Activated CD4-positive, alpha-beta T cell treated with anti-CD3 and anti-CD28 coated beads, Interleukin-2, amount 10 ng/mL, durations not matched to agents 24 days and 14 days (primary cell): Measurements from ENCODE around the gene NFATC3. TPM values are rescaled to one million over a fixed set of nuclear protein-coding genes. Genes with fewer than 3 reads are reported as not detected.
"Not testable (repeated sequence)": the region's sequence is repeated elsewhere in the genome, so short reads cannot be mapped to it uniquely, and the experiment has no call there.

Source experiments
- DNase-seq: peaks from one replicate; pipeline ENCODE4 v3.0.0; 2022
- H3K27ac Mint-ChIP-seq: one replicate; pipeline ENCODE4 v1.8.0; 2022; ENCODE audit warnings: mild to moderate bottlenecking, mixed read lengths
- H3K27me3 Mint-ChIP-seq: one replicate; pipeline ENCODE4 v1.8.0; 2022; ENCODE audit warnings: mixed read lengths
- H3K36me3 Mint-ChIP-seq: one replicate; pipeline ENCODE4 v1.8.0; 2022; ENCODE audit warnings: low read depth, mild to moderate bottlenecking, mixed read lengths
- H3K4me1 Mint-ChIP-seq: one replicate; pipeline ENCODE4 v1.8.0; 2021; ENCODE audit warnings: mixed read lengths
- H3K4me3 Mint-ChIP-seq: one replicate; pipeline ENCODE4 v1.8.0; 2022; ENCODE audit warnings: mild to moderate bottlenecking, moderate library complexity, mixed read lengths
- H3K9me3 Mint-ChIP-seq: one replicate; pipeline ENCODE4 v1.8.0; 2021; ENCODE audit warnings: mixed read lengths
- intact Hi-C: fragments of 100-400 bp; cut with micrococcal nuclease; formaldehyde crosslinking; loops from one replicate; pipeline ENCODE4 v1.15.1; 2023
- total RNA-seq: library from RNA; stranded (reverse); gene quantifications from 2 replicates; pipeline ENCODE4 v1.2.3, GENCODE V29; 2022

The NFATC3 gene
- total RNA-seq, 1 donor from 2014 or later: 146 TPM

- H3K27me3 Mint-ChIP-seq: no peaks in the 10 kb centered on the region
- peak overlapping the region; percentile 73 for H3K27ac Mint-ChIP-seq
- H3K4me3 Mint-ChIP-seq: peak overlapping the region; percentile 92
- H3K9me3 Mint-ChIP-seq: no peaks in the 10 kb centered on the region
- intact Hi-C loops: no loop called here
- peaks cover 21% of the 10 kb centered on the region for H3K36me3 Mint-ChIP-seq
- no peak for DNase-seq
- H3K4me1 Mint-ChIP-seq: peaks cover 51% of the 10 kb centered on the region
These were observed 3.2 kb downstream of the NFATC3 start for GRCh38 chr16:68088130-68088972.

- Mint-ChIP-seq H3K27ac (peak overlapping the region; percentile 71), H3K4me3 (peak overlapping the region; percentile 85), H3K4me1 (peaks cover 49% of the 10 kb centered on the region), H3K27me3 (no peaks in the 10 kb centered on the region), H3K36me3 (peaks cover 18% of the 10 kb centered on the region), H3K9me3 (no peaks in the 10 kb centered on the region)
- no peak for DNase-seq
- intact Hi-C loops: no loop called here
These were observed 3.9 kb downstream of the NFATC3 start for GRCh38 chr16:68089067-68089466.

DNA sequence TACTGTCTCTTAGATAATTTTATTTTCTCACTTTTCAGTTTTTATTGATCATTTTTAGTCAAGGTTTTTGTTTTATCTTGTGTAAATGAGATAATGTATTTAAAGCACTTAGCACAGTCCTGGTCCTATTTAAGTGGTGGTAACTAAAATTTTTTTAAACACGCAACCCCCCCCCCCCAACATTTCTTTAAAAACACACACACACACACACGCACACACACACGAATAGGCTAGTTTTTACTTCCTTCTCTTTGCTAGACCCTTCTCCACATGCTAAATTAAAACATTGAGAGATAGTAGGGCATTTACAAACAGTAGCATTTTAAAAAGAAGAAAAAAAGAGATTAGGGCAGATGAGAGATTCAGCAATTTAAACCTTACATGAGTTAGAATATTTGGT lies 5.0 kb downstream of the NFATC3 start:
- H3K4me1 Mint-ChIP-seq: peaks cover 54% of the 10 kb centered on the region

DNA sequence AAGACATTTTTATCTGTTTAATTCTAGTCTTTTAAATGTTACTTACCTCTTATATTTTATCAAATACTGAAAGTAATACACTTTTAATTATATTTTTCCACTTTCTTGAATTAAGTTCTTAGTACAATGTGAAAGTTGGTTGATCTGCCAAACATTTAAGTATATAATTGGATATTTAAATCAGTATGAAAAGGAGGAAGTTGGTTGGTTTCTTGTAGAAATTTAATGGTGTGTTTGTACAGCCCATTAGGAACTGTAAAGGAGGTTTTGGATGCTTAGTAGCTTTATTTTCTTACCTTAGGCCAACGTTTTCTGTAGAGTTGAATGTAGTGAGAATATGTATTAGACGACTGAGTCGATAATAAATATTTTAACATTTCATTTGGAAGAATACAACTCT lies 5.4 kb downstream of the NFATC3 start:
- H3K27me3 Mint-ChIP-seq: no peaks in the 10 kb centered on the region
- intact Hi-C loops: loop anchor here (2.0 to 10.0 kb wide), 4 partner anchors 54 to 1076 kb away; no protein-coding TSS in a partner anchor

More for the DNA sequence above, 5.0 kb downstream of the NFATC3 start:
- intact Hi-C loops: loop anchor here (2.0 to 10.0 kb wide), 4 partner anchors 55 to 1077 kb away; no protein-coding TSS in a partner anchor
- H3K27ac Mint-ChIP-seq: peak overlapping the region; percentile 81
- peak overlapping the region; percentile 78 for H3K4me3 Mint-ChIP-seq
- peaks cover 20% of the 10 kb centered on the region for H3K36me3 Mint-ChIP-seq
- H3K9me3 Mint-ChIP-seq: no peaks in the 10 kb centered on the region
- DNase-seq: peak; percentile 62
- no peaks in the 10 kb centered on the region for H3K27me3 Mint-ChIP-seq

DNA sequence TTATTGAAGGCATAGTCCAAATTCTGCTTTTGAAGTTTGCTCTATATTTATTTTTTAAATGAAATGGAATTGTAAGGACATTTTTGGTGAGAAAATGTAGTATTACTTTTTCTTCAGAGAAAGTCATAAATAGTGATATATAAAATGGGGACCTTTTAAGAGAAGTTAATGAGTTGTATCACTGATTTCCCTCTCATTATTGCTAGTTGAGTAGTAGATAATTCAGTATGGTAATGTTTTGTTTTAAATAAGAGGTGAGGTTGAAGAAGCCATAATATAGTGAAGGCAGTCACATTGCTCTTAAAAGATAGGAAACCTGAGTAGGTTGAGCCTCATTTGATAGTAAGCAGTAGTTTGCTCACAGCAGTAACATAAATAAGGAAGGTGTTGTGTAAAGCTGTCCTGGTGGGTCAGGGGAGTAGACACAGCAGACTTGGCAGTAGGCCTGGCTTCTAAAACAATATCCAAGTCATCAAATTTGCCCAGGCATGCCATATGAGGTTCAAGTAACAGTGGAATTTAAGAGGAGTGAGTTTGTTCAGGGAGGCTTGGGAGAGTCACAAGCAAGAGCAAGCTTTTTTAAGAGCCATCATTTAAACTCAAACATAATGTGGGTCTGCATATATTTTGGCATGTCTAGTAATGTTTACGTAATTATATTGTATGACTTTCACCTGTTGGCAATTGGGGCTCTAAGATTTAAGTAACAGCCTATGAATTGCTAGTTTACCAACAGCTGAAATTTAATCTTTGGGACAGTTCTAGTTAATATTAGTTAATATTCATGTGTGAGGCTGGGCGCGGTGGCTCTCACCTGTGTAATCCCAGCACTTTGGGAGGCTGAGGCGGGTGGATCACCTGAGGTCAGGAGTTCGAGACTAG lies 6.5 kb downstream of the NFATC3 start:
- intact Hi-C loops: loop anchor here (2.0 to 10.0 kb wide), 4 partner anchors 53 to 1075 kb away; no protein-coding TSS in a partner anchor
- H3K36me3 Mint-ChIP-seq: peaks cover 16% of the 10 kb centered on the region
- H3K4me1 Mint-ChIP-seq: peaks cover 61% of the 10 kb centered on the region
- H3K27ac Mint-ChIP-seq: peak overlapping the region; percentile 61
- peak; percentile 59 for DNase-seq
- H3K27me3 Mint-ChIP-seq: no peaks in the 10 kb centered on the region
- H3K4me3 Mint-ChIP-seq: peak overlapping the region; percentile 64
- no peaks in the 10 kb centered on the region for H3K9me3 Mint-ChIP-seq

More for the DNA sequence above, 5.4 kb downstream of the NFATC3 start:
- peak overlapping the region; percentile 55 for H3K27ac Mint-ChIP-seq
- peaks cover 57% of the 10 kb centered on the region for H3K4me1 Mint-ChIP-seq
- H3K9me3 Mint-ChIP-seq: no peaks in the 10 kb centered on the region
- peak overlapping the region; percentile 78 for H3K4me3 Mint-ChIP-seq
- DNase-seq: no peak
- peaks cover 20% of the 10 kb centered on the region for H3K36me3 Mint-ChIP-seq

GRCh38 chr16:68092275-68092674 lies 7.1 kb downstream of the NFATC3 start:
- Mint-ChIP-seq H3K4me1 (peaks cover 66% of the 10 kb centered on the region), H3K4me3 (peak overlapping the region; percentile 64), H3K36me3 (peaks cover 15% of the 10 kb centered on the region)
- not testable (repeated sequence) for H3K27me3 Mint-ChIP-seq, DNase-seq, H3K27ac Mint-ChIP-seq, H3K9me3 Mint-ChIP-seq
- intact Hi-C loops: loop anchor here (5.0 to 10.0 kb wide), 3 partner anchors 53 to 135 kb away; no protein-coding TSS in a partner anchor

GRCh38 chr16:68093816-68094613 lies 8.8 kb downstream of the NFATC3 start:
- H3K27me3 Mint-ChIP-seq: no peaks in the 10 kb centered on the region
- H3K4me3 Mint-ChIP-seq: peak overlapping the region; percentile 58
- peaks cover 15% of the 10 kb centered on the region for H3K36me3 Mint-ChIP-seq
- H3K9me3 Mint-ChIP-seq: no peaks in the 10 kb centered on the region
- intact Hi-C loops: loop anchor here (1.0 to 10.0 kb wide), 5 partner anchors 9 to 133 kb away; partner anchors contain the start of gene NFATC3
- peak; percentile 62 for DNase-seq
- H3K27ac Mint-ChIP-seq: peak overlapping the region; percentile 84
- peaks cover 59% of the 10 kb centered on the region for H3K4me1 Mint-ChIP-seq

- no peak overlapping the region for H3K27ac Mint-ChIP-seq
- intact Hi-C loops: loop anchor here (1.0 to 10.0 kb wide), 4 partner anchors 22 to 133 kb away; no protein-coding TSS in a partner anchor
- H3K4me3 Mint-ChIP-seq: peak overlapping the region; percentile 58
These were observed 9.4 kb downstream of the NFATC3 start for GRCh38 chr16:68094614-68094934.

DNA sequence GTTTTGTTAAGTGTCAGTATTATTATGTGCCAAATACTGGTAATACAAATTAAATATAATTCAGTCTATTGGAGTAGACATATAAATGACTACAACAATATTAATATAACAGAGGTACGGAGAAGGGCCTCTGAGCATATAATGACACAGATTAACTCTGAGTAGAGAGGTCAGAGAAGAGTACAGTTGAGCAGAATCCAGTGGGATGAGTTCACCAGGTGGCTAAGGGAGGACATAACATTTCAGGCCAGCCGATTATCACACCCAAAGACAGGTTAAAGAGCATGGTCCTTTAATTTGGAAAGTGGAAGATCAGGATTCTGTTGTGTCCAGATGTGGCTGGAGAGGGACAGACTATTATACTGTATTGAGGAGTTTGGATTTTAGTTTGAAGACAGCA lies 11.3 kb downstream of the NFATC3 start:
- H3K4me1 Mint-ChIP-seq: peaks cover 49% of the 10 kb centered on the region
- no peaks in the 10 kb centered on the region for H3K27me3 Mint-ChIP-seq
- peak overlapping the region; percentile 20 for H3K27ac Mint-ChIP-seq
- H3K9me3 Mint-ChIP-seq: no peaks in the 10 kb centered on the region
- no peak for DNase-seq
- peaks cover 19% of the 10 kb centered on the region for H3K36me3 Mint-ChIP-seq
- no peak overlapping the region for H3K4me3 Mint-ChIP-seq
- intact Hi-C loops: loop anchor here (10.0 kb wide), 1 partner anchor 48 kb away; no protein-coding TSS in a partner anchor

More at GRCh38 chr16:68094614-68094934, 9.4 kb downstream of the NFATC3 start:
- peaks cover 55% of the 10 kb centered on the region for H3K4me1 Mint-ChIP-seq
- H3K9me3 Mint-ChIP-seq: no peaks in the 10 kb centered on the region
- H3K27me3 Mint-ChIP-seq: no peaks in the 10 kb centered on the region
- H3K36me3 Mint-ChIP-seq: peaks cover 14% of the 10 kb centered on the region
- DNase-seq: no peak

DNA sequence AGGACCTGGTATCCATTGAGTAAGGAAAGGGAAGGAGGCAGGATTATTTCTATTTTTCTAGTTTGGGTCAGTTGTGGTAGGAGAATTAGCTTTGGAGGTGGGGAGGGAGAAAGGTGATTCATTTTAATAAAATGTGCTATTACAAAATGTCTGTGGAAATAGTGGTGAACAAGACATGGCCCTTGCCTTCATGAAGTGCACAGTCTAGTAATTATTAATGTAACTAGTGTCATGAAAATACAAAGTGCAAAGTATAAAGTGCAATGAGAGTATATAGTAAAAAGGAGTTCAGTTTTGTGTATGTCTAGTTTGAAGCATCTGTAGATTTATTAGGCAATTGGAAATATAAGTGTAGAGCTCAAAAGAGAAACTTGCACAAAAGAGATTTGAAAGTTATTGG lies 11.9 kb downstream of the NFATC3 start:
- Mint-ChIP-seq H3K4me1 (peaks cover 46% of the 10 kb centered on the region), H3K27ac (peak overlapping the region; percentile 4), H3K36me3 (peaks cover 23% of the 10 kb centered on the region), H3K4me3 (no peak overlapping the region), H3K9me3 (no peaks in the 10 kb centered on the region), H3K27me3 (no peaks in the 10 kb centered on the region)
- intact Hi-C loops: loop anchor here (10.0 kb wide), 1 partner anchor 48 kb away; no protein-coding TSS in a partner anchor
- no peak for DNase-seq

GRCh38 chr16:68097895-68098294 lies 12.7 kb downstream of the NFATC3 start:
- Mint-ChIP-seq H3K4me3 (no peak overlapping the region), H3K9me3 (no peaks in the 10 kb centered on the region), H3K4me1 (peaks cover 49% of the 10 kb centered on the region), H3K36me3 (peaks cover 26% of the 10 kb centered on the region), H3K27ac (no peak overlapping the region), H3K27me3 (no peaks in the 10 kb centered on the region)
- DNase-seq: no peak
- intact Hi-C loops: loop anchor here (10.0 kb wide), 1 partner anchor 47 kb away; no protein-coding TSS in a partner anchor

- Mint-ChIP-seq H3K4me3 (no peak overlapping the region), H3K9me3 (peaks cover 3% of the 10 kb centered on the region), H3K36me3 (peaks cover 43% of the 10 kb centered on the region), H3K27me3 (no peaks in the 10 kb centered on the region), H3K4me1 (peaks cover 47% of the 10 kb centered on the region), H3K27ac (peak overlapping the region; percentile 60)
- no peak for DNase-seq
- intact Hi-C loops: no loop called here
These were observed 15.3 kb downstream of the NFATC3 start for GRCh38 chr16:68100488-68100887.

DNA sequence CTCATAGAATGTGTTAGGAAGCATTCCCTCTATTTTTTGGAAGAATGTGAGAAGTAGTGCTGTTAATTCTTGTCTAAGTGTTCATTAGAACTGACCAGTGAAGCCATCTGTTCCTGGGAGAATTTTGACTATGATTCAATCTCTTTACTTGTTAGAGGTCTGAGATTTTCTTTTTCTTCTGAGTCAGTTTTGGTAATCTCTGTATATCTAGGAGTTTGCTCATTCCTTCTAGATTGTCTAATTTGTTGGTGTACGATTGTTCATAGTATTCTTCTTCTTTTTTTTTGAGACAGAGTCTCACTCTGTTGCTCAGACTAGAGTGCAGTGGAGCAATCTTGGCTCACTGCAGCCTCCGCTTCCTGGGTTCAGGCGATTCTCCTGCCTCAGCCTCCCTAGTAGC lies 20.4 kb downstream of the NFATC3 start:
- no peaks in the 10 kb centered on the region for H3K27me3 Mint-ChIP-seq
- no peak overlapping the region for H3K27ac Mint-ChIP-seq
- peaks cover 26% of the 10 kb centered on the region for H3K9me3 Mint-ChIP-seq
- H3K4me1 Mint-ChIP-seq: peaks cover 54% of the 10 kb centered on the region
- peaks cover 61% of the 10 kb centered on the region for H3K36me3 Mint-ChIP-seq
- no peak overlapping the region for H3K4me3 Mint-ChIP-seq
- intact Hi-C loops: no loop called here
- DNase-seq: no peak
